CD4-positive, alpha-beta T cell treated with Interferon gamma for 1 hour (primary cell): ENCODE data around the gene EMC9.
A peak's percentile ranks its signal among the peaks of the same experiment; 100 is the strongest.
"Not testable (repeated sequence)": the region's sequence is repeated elsewhere in the genome, so short reads cannot be mapped to it uniquely, and the experiment has no call there.

Experiments used
- DNase-seq: peaks from one replicate; pipeline ENCODE4 v3.0.0-alpha.2; 2020

Gene EMC9

DNA sequence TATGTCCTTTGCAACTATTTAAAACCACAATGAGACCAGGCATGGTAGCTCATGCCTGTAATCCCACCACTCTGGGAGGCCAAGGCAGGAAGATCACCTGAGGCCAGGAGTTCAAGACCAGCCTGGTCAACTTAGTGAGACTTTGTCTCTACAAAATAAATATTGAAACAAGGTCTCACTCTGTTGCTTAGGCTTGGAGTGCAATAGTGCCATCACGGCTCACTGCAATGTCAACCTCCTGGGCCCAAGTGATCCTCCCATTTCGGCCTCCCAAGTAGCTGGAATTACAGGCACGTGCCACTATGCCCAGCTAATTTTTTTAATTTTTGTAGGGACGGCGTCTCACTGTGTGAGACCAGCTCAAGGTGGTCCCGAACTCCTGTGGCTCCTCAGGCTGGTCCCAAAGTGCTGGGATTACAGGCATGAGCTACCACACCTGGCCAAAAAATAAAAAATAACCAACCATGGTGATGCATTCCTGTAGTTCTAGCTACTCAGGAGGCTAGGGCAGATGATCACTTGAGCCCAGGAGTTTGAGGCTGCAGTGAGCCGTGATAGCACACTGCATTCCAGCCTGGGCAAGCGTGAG lies 11.9 kb downstream of the EMC9 start:
- no peak for DNase-seq

DNA sequence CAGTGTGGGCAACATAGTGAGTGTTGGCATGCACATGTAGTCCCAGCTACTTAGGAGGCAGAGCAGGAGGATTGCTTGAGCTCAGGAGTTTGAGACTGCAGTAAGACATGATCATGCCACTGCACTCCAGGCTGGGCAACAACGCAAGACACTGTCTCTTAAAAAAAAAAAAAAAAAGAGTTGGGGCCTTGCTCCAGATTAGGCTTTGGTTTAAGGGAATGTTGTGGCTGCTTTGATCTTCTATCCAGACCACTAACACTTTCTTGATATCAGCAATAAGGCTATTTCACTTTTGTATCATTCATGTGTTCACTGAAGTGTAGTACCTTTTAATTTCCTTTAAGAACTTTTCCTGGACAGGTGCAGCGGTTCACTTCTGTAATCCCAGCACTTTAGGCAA lies 13.7 kb downstream of the EMC9 start:
- DNase-seq: no peak

DNA sequence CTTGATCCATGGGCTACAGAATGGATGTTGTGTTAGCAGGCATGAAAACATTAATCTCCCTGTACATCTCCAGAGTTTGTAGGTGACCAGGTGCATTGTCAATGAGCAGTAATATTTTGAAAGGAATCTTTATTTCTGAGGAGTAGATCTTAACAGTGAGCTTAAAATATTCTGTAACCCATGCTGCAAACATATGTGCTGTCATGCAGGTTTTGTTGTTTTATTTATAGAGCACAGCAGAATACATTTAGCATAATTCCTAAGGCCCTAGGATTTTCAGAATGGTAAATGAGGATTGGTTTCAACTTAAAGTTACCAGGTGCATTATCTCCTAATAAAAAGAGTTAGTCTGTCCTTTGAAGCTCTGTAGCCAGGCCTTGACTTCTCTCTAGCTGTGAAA lies 14.5 kb downstream of the EMC9 start:
- DNase-seq: no peak

DNA sequence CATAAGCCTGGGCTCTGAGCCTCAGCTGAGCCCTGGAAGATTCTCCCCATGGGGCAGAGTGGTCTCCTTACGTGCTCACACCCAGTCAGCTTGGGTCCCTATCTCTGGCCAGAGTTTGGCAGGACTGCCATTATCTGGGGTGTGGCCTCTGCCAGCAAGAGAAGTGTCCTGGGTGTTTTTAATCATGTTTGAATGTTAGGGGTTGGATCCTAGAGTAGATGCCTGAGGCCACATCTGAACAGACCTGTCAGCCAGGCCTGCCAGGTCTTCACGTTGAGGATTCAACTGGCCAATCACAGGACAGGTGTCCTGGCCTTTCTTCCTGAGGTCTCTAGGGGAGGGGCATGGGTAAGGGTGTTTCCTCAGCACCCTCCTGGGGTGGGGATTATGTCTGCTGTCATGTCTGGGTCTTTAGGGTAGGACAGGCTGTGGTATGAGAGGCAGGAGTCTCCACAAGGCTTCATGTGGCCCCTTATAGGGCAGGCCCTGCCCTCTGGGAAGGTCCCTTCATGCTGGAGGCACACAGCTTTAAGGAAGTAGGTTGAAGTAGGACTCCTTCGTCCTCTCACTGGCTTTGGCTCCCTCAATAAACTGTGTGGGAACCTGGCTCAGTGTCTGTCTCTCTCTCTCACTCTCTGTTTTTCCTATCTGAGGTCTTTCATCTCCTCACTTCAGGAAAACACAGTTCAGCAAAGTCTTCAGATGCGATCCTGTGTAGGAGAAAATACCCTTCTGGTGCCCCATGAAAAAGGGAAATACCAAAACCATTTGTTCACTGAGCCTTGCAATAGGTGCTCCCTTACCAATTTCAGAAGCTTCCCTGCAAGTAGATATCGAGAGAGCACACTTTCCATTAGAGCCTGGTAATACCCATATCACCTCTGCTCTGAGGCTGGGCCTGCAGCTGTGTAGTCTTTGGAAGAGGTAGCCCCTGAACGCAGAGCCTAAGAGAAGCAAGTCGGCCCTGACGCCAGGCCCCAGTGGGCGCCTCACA lies 17.7 kb downstream of the EMC9 start:
- DNase-seq: no peak

DNA sequence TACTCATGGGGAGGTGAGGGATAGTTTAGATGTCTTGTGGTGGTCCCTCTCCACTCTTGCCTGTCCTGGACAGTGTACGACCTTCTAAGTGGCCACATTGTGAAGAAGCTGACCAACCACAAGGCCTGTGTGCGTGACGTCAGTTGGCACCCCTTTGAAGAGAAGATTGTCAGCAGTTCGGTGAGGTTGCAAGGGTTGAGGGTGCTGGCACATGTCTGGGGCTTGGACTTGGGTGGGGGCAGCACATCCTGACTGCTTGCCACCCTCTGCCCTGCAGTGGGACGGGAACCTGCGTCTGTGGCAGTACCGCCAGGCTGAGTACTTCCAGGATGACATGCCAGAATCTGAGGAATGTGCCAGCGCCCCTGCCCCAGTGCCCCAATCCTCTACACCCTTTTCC lies 18.5 kb downstream of the EMC9 start:
- DNase-seq: no peak

DNA sequence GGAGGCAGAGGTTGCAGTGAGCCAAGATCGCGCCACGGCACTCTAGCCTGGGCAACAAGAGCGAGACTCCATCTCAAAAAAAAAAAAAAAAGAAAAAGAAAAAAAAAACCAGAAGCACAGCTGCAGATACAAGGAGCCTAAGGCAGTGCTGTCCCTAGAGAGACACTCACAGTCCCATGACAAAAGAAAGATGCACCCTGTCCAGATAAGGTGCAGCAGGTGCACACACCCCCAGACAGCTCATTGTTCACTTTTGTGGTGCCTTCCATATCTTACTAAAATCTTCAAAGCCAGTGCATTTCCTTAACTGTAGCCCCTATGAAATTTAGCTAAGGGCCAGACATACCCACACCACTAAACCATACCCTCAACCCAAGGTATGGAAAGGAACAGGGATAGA lies 19.0 kb downstream of the EMC9 start:
- DNase-seq: no peak

DNA sequence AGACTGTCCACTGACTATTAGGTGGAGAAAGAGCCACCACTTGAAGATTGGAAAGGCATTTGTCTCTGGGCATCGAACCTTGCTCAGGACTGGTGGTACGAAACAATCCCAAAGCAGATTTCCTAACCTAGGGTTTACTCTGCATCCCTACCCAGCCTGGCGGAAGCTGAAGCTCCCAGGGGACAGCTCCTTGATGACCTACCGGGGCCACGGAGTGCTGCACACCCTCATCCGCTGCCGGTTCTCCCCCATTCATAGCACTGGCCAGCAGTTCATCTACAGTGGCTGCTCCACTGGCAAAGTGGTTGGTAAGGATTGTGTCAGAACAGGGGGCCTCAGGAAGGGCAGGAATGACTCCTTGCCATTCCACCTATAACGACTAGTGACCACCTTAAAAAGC lies 20.2 kb downstream of the EMC9 start:
- no peak for DNase-seq

DNA sequence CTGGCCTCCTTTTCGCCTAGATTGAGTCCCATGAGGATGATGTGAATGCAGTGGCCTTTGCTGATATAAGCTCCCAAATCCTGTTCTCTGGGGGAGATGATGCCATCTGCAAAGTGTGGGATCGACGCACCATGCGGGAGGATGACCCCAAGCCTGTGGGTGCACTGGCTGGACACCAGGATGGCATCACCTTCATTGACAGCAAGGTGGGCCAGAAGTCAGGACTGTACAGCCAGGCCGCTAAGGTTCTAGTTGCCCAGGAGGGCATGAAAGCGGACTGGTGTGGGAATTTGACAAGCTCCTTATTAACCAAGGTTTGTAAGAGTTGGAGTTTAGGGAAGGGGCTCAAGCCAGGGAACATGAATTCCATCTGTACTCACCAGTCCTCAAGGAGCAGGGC lies 21.7 kb downstream of the EMC9 start:
- no peak for DNase-seq

DNA sequence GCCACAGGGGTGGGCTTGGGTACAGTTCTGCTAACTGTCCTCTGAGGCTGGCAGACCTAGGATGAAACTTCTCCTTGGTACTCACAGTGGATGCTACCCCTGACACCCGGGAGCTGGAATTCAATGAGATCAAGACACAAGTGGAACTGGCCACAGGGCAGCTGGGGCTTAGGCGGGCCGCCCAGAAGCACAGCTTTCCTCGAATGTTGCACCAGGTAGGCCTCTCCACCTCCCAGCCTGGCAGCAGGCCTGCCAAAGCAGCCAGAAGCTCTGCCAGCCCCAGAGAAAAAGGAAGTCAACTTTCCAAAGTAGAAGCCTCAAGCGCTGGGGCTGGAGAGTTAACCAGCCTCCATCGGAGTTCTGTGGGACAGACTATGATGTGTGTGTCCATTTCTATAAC lies 24.2 kb downstream of the EMC9 start:
- DNase-seq: no peak

DNA sequence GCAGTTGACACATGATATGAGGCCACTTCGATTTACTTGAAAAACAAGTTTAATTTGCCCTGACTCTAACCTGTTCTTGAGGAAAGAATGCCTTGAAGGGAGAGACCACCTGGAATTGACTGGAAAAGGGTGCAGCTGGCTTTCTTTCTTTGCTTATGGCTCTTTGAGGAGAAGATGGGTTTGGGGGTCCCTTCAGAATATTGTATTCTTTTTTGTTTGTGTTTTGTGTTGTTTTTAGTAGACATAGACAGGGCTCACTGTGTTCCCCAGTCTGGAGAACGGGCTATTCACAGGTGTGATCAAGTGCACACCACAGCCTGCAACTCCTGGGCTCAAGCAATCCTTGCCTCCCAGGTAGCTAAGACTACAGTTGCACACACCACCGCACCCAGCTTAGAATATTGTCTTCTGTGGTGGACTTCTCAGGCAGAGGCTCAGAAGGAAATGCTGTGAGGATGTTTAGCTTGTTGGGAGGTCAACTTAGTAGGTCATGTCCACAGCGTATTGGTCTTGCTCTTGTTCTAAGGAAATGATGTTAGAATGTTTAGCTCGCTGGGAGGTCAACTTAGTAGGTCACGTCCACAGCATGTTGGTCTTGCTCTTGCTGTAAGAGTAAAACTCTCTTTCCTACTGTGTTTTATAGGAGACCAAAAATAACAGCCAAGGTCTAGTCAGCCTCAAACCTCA lies 25.1 kb downstream of the EMC9 start:
- DNase-seq: no peak

DNA sequence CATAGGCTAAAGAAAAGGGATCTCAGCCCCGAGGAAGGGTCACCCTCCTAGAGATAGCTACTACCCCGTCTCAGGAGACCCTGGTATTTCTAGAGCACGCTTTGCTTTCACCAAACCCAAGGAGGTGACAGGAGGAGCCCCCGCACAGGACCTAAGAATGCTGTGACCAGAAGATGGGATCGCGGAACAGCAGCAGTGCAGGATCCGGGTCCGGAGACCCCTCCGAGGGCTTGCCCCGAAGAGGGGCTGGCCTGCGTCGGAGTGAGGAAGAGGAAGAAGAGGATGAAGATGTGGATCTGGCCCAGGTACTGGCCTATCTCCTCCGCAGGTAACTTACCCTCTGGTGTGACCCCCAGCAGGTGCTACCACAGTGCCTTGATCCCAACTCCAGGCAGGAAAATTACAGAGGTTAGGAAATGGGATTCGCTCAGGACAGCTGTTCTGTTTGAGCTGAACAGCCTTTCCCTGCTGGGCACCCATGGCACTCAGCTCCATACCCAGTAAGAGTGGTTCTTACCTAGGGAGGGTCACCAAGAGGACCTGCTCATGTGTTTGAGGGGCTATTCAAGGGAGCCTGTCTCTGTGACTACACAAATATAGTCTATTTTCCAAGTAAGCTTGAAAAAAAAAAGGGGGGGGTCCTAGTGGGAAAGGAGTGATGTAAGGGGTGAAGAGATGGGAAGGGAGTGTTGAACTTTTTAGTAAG lies 25.8 kb downstream of the EMC9 start:
- no peak for DNase-seq

DNA sequence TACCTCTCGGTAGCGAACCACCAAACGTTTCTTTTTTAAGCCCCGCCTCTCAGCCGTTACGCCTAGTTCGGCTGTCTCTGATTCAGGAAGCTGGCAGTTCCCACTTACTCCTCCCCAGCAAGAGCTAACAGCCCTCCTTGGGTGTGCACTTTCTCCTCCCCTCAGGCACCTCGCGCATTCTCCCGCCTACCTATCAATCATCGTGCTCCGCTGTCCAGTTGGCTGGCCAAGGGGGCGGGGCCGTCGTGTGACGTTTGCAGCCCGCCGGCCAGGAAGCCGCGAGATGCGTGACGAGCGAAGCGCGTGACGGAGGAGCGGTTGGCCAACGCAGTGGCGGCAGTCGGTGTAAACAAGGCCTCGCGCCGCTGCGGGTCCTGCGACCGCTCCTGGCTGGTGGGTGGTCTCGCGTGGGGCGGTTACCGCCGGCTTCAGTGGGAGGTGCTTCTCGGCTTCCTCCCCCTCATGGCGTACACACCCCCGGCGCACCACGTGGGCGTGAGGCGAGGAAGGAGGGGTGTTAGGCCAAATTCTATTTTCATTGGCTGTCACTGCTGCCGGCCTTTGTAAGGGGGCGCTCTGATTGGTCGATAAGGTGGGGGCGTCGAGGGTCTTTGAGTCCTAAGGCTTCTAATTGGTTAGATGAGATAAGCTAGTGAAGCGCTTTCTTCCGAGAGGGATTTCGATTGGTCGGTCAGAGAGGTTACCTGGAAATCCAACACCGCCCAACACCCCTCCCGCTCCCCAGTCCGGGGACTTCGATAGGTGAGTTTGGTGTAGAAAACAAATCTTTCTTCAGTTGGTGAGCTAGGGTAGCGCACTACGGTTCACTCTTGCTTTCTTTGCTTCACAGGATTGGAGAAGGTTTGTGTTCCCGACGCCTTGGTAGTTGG lies 26.6 kb downstream of the EMC9 start, which contains the start of the genes DCAF11 and NRL:
Gene DCAF11, plus strand, starts transcription at position 246 of the 890 bp plus-strand sequence. CDS start 818 bp downstream, outside the sequence.
Gene NRL, minus strand, starts transcription at position 418 of the 890 bp plus-strand sequence. CDS start 32,101 bp downstream, outside the sequence.
- peak; percentile 100 for DNase-seq

DNA sequence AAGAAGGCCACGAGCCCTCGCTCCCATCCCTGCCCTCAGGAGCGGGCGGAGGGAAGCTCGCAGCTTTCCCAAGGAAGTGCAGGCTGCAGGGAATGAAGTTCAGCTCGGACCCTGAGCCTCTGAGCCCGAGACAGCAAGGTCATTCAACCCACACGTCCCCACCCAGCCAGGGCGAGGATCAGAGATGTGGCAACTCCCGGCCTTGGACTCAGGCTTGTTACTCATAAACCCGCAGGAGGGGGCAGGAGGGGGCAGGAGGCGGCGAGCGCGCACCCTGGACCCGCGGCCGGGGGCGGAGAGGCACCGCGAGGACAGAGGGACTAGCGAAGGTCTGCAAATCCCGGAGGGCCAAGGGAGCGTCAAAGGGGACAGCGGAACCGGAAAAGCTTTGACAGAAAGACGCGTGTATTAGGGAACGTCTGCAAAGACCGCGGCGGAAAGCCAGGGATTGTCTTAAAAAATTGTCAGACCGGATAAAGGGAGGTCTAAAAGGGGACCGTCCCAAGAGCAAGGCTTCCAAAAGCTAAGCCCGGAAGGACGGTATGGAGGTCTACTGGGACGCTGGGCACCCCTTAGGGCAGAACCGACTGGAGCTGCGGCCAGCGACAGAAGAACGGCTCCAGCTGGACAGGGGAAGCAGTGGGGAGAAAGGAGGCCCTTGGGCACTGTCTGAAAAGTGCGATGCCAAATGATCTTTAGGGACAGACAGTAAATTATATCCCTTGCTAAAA lies 27.4 kb downstream of the EMC9 start:
- DNase-seq: peak; percentile 80

DNA sequence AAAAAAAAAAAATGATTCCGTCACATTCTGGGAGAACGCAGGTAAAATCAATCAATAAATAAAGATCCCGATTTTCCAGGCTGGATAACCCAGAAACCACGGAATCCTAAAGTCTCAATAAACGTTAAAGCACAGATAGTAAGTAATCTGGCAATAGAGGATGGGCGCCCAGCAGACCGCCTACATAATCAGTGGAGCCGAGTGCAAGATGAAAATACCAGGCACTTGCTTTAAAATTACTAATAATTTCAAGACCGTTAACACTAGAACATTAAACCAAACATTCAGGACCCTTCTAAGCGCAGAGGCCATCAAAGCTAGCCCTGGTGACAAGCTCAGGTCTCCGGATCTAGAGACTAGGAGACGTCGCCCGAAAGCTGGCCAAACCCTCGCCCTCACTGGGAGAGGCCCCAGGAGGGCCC lies 28.0 kb downstream of the EMC9 start:
- DNase-seq: no peak

DNA sequence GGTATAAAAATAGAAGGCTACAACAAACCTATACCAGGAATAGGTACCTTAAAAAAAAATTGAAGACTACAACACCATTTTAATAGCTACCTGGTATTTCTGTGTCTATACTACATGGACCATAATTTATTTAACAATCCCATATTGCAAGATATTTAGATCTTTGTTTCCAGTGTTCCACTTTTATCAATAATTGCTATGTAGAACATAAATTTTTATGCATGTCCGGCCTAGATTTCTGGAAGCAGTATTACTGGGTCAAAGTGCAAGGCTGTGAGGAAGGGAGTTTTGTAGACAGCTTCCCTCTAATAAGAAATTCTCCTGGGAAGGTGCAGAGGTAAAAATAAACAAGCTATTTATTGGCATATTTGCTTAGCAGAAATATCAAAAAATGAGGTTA lies 30.9 kb downstream of the EMC9 start:
- no peak for DNase-seq

DNA sequence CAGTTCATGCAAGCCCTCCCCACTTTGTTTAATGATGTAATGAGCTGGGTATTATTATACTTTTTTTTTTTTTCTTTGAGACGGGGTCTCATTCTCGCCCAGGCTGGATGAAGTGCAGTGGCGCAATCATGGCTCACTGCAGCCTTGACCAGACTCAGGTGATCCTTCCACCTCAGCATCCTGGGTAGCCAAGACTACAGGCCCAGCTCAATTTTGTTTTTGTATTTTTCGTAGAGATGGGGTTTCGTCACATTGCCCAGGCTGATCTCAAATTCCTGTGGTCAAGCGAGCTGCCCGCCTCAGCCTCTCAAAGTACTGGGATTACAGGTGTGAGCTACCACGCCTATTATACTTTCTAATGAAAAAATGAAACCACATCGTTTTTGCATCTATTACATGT lies 31.3 kb downstream of the EMC9 start:
- no peak for DNase-seq

DNA sequence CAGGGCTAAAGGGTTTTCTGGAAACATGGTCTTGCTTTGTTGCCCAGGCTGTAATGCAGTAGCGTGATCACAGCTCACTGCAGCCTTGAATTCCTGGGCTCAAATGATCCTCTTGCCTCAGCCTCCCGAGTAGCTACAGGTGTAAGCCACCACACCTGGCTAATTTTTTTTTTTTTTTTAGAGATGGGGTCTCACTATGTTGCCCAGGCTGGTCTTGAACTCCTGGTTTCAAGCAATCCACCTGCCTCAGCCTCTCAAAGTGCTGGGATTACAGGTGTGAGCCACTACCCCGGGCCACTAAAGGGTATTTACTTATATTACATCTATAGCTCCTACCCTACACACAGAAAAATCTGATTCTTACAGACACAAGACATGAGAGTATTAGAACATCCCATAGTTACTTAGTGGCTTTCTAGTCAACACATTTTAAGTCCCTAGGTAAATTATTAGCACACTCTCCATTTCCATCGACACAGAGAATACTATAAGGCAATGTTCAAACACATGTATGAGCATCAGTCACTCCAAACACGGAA lies 33.0 kb downstream of the EMC9 start:
- no peak for DNase-seq

DNA sequence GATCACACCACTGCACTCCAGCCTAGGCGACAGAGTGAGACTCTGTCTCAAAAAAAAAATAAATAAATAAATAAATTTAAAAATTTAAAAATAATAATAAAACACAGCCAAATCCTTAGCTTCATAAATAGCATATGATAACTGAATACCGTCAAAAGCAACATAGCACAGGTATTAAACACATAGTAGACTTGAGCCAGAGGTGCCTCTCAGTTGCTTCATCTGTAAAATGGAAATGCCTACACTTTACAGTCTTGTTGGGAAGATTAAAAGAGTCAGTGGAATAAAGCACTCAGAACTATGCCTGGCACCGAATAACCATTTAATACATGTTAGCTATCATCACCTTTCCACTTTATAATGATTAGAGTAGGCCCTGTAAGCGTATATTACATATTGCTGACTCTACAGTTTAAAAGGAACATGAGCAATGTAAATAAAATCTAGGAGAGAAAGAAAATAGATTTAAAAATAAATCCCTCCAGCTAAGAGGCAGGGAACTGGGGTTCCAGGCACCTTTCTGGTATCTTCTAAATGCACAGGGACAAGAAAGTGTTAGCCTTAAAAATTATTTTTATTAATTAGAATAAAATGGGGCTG lies 34.6 kb downstream of the EMC9 start:
- no peak for DNase-seq

DNA sequence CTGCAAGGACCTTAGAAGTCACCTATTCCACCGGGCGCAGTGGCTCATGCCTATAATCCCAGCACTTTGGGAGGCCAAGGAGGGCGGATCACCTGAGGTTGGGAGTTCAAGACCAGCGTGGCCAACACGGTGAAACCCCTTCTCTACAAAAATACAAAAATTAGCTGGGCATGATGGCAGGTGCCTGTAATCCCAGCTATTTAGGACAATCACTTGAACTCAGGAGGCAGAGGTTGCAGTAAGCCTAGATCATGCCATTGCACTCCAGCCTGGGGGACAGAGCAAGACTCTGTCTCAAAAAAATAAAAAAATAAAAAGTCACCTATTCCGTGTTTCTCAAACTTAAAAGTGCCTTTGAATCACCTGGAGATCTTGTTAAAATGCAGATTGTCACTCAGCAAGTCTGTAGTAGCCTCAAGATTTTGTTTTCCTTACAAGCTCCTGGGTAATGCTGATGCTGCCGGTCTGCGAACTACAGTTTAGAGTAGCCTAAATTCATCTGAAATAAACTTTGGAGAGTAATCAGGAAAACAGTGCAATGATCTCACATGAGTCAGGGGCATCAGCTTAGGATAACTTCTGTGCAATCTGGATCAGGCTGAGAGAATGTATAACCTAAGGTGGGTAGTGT lies 35.7 kb downstream of the EMC9 start:
- not testable (repeated sequence) for DNase-seq

DNA sequence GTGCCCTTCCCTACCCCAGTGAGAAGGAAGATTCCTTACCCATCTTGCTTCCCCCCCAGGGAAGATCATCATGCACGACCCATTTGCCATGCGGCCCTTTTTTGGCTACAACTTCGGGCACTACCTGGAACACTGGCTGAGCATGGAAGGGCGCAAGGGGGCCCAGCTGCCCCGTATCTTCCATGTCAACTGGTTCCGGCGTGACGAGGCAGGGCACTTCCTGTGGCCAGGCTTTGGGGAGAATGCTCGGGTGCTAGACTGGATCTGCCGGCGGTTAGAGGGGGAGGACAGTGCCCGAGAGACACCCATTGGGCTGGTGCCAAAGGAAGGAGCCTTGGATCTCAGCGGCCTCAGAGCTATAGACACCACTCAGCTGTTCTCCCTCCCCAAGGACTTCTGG lies 37.9 kb downstream of the EMC9 start:
- no peak for DNase-seq
